Hindlimb muscle (tissue), 1 donor: ENCODE results near the gene UBE2A. TPM values are rescaled to one million over a fixed set of nuclear protein-coding genes. Genes with fewer than 3 reads are reported as not detected.

ENCODE experiments used
- DNase-seq: peaks from one replicate; pipeline ENCODE4 v3.0.0-alpha.2; 2013
- polyA plus RNA-seq: library from polyadenylated mRNA; unstranded; fragments of 120-200 nt; gene quantifications from one replicate; pipeline ENCODE4 v1.2.1, GENCODE V29; 2013; ENCODE audit not compliant: insufficient read length

The UBE2A gene
- polyA plus RNA-seq, 1 donor: 58.6 TPM

- no peak for DNase-seq
These were observed 40.4 kb downstream of the UBE2A start for GRCh38 chrX:119614776-119615175.

DNA sequence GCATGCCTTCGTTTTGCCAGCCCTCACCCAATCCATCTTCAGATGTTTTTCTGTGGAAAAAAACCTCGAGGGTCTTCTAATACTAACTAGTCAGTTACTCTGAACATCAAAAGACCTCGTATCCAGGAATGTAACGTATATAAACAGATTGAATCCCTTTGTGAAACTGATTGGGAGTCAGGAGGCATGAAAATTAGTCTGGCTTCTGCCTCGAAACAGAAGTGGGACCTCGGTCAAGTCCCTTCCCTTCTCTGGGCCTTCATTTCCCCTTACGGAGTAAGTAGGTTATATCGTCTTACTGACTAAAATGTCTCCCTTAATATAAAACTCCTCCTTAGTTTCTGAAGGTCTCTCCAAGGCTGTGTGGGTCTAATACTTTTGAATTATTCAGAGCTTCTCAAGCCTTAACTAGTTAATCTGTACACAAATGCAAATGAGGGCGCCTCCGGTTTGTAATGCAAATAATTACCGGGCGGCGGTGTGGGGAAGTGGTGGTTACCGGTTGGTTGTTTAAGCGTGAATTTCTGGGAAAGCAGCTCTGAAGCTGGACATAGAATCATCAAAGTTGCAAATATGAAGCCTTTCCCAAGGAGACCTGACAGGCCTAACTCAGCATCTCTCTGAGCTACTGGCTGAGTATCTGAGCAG, 43.3 kb downstream of the UBE2A start:
- DNase-seq: no peak

GRCh38 chrX:119618439-119618838, 44.1 kb downstream of the UBE2A start:
- no peak for DNase-seq

GRCh38 chrX:119622356-119623232, 48.2 kb downstream of the UBE2A start:
- DNase-seq: peak; percentile 20

DNA sequence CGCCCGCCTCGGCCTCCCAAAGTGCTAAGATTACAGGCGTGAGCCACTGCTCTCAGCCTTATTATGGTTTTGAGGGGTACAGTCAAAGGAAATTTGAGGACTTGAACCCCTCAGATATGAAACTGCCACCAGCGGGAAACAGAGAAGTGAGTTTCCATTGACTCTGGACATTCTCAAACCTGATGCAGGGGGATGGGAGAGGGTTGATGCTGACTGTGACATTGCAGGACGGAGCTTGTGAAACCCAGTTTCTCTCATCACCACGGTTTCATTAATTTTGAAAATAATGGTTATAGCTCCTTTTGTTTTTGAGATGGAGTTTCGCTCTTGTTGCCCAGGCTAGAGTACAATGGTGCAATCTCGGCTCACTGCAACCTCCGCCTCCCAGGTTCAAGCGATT, 50.1 kb downstream of the UBE2A start:
- DNase-seq: no peak

- no peak for DNase-seq
These were observed 50.7 kb downstream of the UBE2A start for GRCh38 chrX:119624951-119625668.

- no peak for DNase-seq
These were observed 51.5 kb downstream of the UBE2A start for GRCh38 chrX:119625843-119626242.

Other genes starting within 250 kb of the UBE2A start
- gene SLC25A43, start 175.2 kb upstream of the UBE2A start, polyA plus RNA-seq: 6.9 TPM
- 138 TPM for gene SLC25A5, start 106.1 kb upstream of the UBE2A start, polyA plus RNA-seq
- 16.4 TPM for gene STEEP1, start 9.2 kb upstream of the UBE2A start, polyA plus RNA-seq
- 6.7 TPM for gene NKRF, start 31.9 kb downstream of the UBE2A start, polyA plus RNA-seq
- 24.4 TPM for gene SEPTIN6, start 118.6 kb downstream of the UBE2A start, polyA plus RNA-seq
- gene SOWAHD, start 184.0 kb downstream of the UBE2A start, polyA plus RNA-seq: 1.1 TPM
- 2,825 TPM for gene RPL39, start 217.1 kb downstream of the UBE2A start, polyA plus RNA-seq